DMS114 treated with DMSO at 0.1 percent for 48 hours (cell line): ENCODE data around the gene EIF4E.
"Not testable (repeated sequence)": the region's sequence is repeated elsewhere in the genome, so short reads cannot be mapped to it uniquely, and the experiment has no call there.

ENCODE experiments used
- DNase-seq: peaks from one replicate; lab custom pipeline; 2025; ENCODE audit not compliant: unreplicated experiment; lab: John Stamatoyannopoulos, UW

EIF4E gene

DNA sequence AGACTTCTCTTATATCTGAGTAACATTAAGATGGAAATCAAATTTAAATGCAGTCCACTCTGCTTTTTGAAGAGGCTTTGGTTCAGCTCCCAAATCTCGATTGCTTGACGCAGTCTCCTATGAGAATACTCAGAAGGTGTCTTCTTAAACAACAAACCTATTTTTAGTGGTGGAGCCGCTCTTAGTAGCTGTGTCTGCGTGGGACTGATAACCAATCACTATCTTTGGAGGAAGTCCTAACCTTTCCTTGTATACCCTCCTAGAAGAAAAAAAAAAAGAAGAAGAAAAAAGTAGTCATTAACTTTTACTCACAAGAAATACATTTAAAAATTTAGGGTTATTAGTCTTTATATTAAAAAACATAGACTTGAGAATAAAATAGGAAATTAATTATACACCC, 48.0 kb downstream of the EIF4E start:
- not testable (repeated sequence) for DNase-seq

DNA sequence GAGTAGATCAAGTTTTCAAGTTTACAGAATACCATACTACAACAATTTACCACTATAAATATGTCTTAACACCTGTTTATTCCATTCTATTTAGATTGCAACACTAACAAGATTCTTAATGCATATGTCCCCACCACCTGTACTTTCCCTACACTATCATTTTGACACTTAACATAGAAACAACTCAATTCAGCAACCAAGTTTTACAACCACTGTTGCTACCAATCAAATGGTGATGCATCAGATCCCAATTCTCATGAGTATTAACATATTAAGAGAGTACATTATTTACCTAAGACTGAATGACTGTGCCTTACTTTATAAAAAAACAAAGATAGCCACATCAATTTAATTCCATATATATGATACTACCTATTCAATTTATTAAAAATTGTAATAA, 49.4 kb downstream of the EIF4E start:
- DNase-seq: no peak

DNA sequence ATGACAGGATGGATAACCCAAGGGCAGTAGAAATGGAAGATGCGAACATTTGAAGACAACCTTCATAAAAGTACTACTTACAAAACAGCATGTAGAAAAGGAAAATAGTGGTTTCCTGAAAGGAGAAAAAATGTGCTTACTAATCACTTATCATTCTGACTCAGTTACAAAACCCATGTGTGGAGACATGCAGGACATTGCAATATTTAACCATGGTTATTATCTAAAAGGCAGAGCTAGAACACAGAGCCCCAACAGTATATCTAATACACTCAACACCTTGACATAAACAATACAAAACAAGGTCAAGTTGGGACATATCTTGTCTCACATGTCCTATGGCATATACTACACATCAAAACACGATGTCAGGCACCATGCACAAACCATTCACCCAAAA, 55.9 kb downstream of the EIF4E start:
- no peak for DNase-seq

DNA sequence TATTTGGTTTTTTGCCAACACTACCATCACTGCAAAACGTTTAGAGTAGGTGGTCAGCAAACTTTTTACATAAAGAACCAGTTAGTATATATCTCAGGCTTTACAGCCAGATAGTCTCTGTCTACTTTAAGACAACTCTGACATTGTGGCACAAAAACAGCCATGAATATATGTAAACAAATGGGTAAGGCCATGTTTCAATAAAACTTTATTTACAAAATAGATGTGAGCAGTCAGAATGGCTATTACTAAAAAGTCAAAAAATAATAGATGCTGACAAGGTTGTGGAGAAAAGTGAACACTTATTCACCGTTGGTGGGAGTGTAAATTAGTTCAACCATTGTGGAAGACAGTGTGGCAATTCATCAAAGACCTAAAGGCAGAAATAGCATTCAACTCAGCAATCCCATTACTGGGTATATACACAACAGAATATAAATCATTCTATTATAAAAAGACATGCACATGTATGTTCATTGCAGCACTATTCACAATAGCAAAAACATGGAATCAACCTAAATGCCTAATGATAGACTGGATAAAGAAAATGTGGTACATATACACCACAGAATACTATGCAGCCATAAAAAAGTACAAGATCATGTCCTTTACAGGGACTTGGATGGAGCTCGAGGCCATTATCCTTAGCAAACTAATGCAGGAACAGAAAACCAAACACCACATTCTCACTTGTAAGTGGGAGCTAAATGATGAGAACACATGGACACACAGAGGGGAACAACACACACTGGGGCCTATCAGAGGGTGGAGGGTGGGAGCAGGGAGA, 56.6 kb downstream of the EIF4E start:
- DNase-seq: not testable (repeated sequence)

DNA sequence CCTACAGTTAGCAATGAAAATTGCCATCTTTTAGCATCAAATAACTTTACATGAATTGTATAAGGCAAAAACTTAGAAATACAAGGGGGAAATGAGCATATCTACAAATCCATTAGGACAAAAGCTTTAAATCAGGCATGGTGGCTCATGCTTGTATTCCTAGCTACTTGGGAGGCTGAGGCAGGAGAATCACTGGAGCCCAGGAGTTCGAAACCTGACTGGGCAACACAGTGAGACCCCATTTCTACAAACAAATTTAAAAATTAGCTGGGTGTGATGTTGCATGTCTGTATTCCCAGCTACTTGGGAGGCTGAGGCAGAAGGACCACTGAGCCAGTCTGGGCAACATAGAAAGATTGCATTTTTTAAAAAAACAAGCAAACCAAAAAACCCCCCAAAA, 61.3 kb downstream of the EIF4E start:
- no peak for DNase-seq

DNA sequence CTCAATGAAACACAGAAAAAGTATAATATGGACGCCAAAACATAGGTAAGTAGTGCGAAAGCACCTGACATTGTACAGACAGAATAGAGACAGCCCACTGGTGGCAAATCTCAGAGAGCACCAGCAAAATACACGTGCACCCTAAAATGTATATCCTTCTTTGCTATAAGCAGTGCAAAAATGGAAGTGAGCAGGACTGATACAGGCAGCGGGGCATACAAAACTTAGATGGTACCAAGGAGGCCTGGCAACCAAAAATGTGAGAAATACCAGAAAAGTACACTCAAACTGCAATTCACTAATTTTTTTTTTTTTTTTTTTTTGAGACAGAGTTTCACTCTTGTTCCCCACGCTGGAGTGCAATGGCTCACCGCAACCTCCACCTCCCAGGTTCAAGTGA, 63.9 kb downstream of the EIF4E start:
- DNase-seq: no peak

DNA sequence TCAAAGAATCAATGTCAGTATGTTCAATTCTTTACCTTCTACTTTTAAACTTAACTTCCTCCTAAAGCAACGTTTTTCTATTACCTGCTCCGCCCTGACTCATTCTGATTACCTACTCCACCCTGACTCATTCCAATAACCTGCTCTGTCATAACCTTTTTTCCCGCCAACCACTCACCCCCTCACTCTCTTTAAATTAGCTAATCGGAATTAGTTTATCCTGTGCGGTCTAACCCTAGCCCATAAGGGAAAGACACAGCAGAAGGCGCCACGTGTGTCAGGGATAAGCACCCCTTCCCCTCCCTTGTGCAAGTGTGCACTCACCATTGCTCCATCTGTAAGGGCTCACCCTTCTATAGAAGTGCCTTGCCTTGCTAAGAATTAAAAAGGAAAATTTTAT, 64.4 kb downstream of the EIF4E start:
- DNase-seq: no peak

DNA sequence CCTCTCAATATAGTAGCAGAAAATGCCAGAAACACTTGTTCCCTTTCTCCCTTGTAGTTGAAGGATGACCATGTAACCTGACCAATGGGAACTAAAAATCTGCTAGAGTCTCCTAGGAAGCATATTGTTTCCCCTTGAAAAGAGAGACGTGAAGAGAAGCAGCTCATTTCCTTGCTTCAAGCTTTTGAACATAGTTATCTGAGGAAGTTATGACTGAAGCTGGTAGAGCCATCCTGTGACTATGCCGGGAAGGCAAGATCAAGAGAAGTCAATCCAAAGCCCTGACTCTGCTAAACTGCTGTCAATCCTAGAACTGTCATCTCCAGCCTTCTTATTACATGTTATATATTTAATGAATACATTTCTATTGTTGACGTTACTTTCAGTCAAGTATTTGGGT, 66.6 kb downstream of the EIF4E start:
- no peak for DNase-seq

DNA sequence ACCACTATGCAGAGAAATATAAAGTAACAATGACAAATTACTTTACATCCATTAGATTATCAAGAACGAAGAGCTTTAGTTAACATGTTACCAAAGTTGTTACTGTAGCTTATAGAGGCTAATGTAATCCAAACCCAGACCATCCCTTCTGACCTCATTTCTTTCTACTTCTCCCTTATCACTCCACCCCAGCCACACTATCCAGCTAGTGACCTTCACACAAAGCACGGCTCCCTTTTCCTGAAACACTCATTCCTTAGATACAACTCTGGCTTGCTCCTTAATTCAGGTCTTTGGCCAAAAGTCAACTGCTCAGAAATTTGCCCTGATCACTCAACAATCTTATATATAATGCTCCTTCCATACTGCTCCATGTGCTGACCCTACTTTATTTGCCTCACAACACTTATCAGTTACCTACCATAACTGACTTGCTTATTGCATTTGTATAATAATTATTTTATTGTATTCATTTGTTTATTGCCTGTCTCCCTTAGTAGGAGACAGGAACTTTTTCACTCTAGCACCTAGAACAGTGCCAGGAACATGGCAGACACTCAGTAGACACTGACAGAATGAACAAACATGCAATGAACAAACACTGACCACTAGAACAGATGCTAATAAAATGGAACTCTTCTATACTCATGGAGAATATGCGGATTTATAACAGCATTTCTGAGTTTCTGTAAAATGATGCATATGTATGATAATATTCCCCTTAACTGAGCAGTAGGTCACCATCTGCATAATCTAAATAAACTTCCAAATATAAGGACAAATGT, 67.6 kb downstream of the EIF4E start:
- no peak for DNase-seq

DNA sequence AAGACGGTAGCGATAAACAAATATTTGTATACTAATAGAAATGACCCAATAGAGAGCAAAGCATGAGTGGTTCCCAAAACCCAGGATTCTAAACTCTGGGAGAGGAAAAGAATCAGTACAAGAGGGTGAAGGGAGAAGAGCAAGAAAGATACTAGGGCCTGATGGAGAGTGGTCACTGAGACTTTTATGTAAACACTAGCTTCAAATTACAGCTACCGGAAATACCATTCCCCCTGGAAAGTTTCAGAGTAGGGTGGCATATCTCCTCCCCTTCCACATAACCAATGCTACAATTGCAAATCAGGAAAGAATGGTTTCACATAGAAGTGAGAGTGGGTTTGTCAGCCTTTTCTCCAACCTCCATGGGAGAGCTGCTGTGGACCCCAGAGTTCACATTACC, 77.1 kb downstream of the EIF4E start:
- DNase-seq: no peak

DNA sequence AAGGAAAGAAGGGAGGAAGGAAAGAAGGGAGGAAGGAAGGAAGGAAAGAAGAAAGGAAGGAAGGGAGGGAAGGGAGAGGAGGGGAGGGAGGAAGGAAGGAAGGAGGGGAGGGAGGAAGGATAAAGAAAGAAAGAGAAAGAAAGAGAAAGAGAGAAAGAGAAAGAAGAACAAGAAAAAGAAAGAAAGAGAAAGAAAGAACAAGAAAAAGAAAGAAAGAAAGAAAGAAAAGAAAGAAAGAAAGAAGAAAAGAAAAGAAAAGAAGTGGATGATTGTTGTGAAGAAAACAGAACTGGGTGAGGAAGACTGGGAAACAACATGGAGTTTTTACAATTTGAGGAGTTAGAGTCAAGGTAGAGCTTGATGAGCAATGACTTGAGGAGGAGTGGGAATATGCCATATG, 78.0 kb downstream of the EIF4E start:
- no peak for DNase-seq

DNA sequence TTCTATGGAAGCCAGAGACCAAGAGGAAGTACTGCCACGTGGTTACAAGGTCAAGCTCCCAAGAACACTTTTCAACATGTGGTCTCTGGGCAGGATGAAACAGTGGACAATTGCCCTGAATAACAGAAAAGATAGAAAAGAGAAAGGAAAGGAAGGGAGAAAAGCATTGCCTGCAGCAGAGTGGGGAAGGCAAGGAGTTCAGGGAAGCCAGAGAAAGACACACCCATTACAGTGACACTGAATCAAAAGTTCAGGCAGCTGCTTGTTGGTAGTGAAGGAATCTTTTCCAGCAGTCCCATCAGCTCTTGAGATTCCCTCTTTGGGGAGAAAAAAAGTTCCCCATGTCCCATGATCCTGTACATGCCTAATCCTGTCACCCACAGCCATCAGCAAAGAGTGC, 80.5 kb downstream of the EIF4E start:
- DNase-seq: no peak

DNA sequence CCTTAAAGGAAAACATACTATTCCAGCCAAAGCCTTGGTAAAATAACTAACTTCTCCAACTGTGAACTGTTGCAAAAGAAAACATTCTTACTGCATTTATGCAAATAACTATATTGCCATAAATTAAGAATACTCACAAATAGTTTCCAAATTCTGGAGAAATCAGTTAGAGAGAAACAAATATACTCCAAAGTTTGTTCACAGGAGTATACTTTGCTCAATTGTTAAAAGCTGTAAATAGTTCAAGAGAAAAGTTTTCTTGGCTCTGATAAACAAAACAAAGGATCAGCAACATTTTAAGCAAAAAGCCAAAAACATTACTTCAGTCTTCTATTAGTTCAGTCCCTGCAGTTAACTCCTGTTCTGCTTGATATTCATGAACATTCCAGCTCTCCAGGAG, 83.0 kb downstream of the EIF4E start:
- no peak for DNase-seq

DNA sequence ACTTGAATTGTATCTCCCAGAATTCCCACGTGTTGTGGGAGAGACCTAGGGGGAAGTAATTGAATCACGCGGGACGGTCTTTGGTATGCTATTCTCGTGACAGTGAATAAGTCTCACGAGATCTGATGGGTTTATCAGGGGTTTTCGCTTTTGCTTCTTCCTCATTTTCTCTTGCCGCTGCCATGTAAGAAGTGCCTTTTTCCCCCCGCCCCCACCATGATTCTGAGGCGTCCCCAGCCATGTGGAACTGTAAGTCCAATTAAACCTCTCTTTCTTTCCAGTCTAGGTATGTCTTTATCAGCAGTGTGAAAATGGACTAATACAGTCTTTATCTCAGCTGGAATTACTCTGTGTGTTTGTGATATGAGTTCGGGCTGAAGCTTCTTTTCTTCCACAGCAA, 86.0 kb downstream of the EIF4E start:
- not testable (repeated sequence) for DNase-seq

DNA sequence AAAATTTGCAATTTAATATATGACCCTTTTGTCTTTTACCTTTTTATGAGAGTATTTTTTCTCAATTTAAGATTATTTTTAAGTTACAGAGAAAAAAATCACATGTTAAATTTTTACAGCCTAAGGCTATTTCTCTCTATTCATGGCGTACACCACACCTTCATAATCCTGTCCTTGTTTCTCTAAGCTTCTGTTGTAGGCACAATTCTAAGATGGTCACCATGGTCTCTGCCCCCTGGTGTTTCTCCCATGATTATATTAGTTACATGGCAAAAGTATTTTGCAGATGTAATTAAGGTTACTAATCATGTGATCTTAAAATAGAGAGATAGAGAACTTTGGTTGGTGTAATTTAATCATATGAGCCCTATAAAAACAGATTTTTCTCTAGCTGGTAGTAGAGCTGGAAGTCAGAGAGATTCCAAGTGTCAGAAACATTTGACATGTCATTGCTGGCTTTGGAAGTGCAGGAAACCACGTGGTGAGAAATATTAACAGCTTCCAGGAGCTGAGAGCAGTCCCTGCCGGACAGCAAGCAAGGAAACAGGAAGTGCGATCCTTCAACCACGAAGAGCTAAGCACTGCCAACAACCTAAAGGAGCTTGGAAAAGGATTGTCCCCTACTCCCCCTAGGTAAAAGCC, 89.8 kb downstream of the EIF4E start:
- DNase-seq: no peak

DNA sequence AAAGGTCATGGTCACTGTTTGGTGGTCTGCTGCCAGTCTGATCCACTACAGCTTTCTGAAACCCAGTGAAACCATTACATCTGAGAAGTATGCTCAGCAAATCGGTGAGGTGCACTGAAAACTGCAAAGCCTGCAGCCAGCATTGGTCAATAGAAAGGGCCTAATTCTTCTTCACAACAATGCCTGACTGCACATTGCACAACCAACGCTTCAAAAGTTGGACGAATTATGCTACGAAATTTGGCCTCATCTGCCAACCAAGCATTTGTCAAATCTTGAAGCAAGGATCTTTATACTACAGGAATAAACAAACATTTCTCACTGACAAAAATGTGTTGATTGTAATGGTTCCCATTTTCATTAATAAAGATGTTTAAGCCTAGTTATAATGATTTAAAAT, 90.4 kb downstream of the EIF4E start:
- DNase-seq: no peak

DNA sequence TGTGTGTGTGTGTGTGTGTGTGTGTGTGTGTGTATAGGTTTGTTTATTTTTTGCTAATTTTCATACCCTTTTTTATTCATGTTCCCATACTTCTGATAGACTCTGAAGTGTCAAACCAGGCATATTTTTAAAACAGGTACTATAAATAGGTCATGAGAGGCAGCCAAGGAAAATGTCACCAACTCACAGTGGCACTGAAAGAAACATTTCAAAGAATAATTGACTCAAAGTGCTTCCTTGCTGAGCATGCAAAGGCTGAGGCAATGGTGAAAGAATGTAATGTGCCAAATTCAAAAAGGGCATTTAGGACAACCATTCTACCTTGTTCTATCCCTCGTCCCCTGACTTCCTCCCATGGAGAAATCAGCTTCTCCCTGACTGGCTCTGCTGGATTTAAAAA, 95.5 kb downstream of the EIF4E start:
- no peak for DNase-seq

DNA sequence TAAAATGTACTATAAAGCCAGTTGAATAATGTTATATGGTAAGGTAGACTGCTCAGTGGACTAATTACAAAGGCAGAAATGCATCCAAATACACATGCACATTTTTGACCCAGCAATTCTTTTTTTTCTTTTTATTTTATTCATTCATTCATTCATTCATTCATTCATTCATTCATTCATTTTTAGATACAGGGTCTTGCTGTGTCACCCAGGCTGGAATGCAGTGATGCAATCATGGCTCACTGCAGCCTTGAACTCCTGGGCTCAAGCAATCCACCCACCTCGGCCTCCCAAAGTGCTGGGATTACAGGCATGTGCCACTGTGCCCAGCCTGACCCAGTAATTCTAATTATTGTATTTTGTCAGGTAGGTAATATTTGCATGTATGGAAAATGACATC, 97.9 kb downstream of the EIF4E start:
- not testable (repeated sequence) for DNase-seq
